NCI-H2171 (cell line): ENCODE measurements around the gene AHNAK.
A peak's percentile ranks its signal among the peaks of the same experiment; 100 is the strongest.
"Not testable (repeated sequence)": the region's sequence is repeated elsewhere in the genome, so short reads cannot be mapped to it uniquely, and the experiment has no call there.

Experiments
- DNase-seq: peaks from one replicate; lab custom pipeline; 2025; lab: John Stamatoyannopoulos, UW

Gene AHNAK

DNA sequence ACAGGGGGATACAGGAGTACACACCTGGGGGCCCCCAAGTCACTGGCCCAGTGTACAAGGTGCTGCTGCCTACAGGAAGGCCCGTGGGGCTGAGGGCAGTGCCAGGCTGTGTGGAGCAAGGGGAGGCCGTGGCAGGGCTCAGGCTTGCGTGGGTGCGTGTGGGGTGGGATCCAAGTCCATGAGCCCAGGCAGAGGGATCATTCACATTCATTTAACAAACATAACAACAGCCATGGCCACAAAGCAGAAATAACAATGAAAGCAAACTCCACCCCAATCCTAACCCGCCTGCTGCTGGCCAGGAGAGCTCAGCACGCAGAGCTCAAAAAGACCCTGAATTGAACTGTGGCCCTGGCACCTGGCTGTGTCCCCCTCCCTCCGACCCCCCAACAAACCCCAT, 144.8 kb downstream of the AHNAK start:
- DNase-seq: no peak

DNA sequence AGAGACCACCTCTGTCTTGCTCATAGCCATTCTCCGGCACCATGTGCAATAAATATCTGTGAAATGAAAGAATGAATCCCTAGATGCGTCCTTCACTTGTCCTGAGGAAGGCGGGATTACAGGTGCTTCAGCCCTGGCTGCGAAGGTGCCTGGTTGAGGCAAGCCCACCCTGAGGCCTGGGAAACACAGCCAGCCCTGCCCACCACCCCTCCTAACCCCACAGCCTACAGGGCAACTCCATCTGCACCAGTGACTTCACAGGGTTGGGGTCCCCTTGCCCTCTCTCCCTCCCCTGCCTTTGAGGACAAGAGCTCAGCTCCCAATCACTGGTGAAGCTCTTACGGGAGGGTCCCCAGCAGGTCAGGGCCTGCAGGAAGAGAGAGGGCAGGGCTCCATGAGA, 145.2 kb downstream of the AHNAK start:
- no peak for DNase-seq

DNA sequence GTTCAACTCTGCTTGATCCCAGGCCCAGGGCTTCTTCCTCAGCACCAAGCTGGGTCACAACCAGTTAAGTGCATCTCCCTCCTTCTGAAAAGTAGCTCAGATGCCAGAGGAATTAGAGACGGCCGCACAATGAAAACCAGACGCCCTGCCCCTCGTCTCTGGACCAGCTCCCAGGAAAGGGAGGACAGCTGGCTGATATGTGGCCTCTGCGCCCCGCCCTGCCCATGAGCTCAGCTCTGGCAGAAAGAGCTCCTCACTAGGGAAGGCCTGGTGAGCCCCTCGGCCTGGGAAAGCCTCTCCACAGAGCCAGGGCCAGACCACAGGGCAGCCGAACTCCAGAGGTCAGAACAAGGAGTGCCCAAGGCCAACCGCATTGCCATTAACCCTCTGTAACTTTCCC, 145.8 kb downstream of the AHNAK start:
- no peak for DNase-seq

DNA sequence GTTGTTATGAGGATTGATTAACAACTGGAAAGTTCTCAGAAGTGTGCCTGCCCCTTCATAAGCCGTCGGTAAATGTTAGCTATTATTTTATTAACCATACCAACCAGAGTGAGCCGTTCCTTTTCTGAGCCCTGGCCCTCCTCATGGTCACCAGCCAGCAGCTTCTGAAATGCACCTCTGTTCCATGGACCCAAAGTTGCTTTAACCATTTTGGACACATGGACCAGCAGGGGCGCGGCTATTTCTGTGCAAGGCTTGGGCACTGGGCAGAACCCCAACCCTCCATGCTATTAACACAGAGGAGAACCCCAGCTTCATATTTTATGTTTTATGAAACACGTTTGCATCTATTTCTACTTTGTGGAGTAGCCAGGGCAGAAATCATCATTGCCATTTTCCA, 146.3 kb downstream of the AHNAK start:
- no peak for DNase-seq

DNA sequence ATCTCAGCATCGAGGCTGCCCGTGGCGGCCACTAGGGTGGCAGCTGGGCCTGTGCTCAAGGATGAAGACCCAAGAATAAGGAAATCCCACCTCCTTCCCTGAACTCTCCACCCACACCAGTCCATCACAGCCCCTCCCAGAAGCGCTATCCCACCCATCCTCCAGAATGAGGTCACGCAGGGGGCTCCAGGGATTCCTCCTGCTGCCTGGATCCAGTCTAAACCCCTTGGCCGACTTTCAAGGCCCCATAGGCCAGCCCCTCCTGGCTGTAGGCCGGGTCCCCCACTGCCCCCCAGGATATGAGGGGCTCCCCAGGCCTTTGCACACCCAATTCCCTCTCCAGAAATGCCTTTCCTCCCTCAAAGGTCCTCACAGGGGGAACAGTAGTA, 146.7 kb downstream of the AHNAK start:
- DNase-seq: no peak

DNA sequence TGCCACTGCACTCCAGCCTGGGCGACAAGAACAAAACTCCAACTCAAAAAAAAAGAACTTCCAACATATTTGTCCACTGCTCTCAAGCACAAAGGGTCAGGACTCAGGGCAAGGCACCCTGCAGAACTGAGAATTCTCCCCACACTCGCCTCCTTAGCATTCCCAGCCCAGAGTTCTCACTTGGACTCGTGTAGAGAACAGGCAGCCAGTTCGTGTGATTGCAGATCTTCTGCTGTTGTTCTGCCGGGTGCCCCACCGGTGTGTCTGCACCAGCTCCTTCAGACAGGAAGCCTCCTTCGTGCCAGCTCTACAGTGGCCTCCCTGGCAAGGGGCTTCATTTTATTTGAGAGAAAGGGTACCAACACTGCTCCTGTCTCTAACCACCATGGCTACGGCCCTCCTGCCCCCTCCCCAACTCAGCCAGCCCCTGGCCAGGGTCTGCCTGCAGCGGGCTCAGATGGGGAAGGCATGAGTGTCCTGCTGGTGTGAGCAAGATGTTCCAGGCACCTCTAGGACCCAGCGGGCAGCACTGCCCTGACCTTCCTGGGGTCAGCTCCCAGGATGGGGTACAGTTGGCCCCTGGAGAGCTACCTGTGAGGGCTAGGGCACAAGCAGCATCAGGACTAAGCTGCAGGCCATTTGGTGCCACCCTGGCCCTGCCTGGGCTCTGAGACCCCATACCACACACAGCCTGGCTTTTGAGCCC, 147.3 kb downstream of the AHNAK start:
- no peak for DNase-seq

DNA sequence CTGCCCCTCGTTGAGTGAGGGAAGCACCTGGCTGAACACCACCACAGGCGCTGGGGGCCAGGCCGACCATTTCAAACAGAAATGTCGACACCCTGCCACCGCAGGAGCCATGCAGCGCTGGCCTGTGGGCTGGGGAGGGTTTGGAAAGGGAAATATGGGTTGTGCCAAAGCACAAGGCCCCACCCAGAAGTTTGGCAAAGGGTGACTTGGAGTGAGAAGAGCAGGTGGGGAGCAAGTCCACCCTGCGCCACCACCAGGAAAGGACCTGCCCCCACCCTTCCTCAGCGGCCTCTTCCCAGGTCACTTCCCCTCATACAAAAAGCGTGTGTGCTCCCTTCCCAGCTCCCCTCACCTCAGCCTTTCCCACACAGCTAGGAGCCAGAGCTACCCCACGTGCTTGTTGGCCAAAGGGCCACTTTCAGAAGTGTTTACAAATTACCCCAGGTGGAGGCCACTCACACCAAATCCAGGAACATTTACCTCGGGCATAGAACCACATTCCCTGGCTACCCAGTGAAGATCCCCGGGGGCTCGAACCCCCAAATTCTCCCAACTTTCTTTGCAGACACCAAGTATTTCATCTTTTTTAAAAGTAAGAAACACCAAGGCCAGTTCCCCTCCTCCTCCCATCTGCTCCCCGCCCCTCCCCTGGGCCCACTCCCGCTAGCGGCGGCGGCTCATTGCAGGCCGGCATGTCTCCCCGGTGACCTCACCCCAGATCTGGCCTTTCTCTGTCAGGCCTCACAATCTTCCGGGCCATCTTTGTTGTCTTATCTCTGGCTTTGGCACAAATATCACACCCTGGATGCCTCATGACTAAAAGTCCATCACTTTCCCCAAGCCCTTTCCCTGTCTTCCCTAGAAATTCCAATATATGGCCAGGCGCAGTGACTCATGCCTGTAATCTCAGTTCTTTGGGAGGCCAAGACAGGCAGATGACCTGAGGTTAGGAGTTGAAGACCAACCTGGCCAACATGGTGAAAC, 148.3 kb downstream of the AHNAK start:
- DNase-seq: no peak

DNA sequence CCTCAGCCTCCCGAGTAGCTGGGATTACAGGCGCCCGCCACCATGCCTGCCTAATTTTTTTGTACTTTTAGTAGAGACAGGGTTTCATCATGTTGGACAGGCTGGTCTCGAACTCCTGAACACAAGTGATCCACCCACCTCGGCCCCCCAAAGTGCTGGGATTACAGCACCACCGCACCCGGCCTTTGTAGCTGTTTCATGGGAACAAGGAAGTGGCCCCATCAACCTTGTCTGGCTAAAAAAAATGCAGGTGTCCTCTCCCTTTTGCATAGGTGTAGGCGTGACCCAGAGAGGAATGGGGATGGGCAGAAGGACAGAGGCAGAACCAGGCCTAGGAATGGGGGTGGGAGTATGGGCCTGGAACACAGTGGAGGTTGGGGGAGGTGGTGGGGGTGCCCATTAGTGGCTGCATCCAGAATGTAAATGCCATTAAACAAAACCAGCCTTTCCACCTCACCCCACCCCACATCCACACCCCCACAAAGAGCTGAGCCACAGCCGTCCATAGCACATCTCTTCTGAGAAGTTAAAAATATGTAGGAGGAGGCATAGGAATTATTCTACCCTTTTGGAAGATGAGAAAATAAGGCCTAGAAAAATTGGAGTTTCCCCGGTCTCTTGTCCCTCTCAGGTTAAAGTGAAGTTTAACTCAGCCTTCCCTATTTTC, 150.6 kb downstream of the AHNAK start:
- DNase-seq: no peak

DNA sequence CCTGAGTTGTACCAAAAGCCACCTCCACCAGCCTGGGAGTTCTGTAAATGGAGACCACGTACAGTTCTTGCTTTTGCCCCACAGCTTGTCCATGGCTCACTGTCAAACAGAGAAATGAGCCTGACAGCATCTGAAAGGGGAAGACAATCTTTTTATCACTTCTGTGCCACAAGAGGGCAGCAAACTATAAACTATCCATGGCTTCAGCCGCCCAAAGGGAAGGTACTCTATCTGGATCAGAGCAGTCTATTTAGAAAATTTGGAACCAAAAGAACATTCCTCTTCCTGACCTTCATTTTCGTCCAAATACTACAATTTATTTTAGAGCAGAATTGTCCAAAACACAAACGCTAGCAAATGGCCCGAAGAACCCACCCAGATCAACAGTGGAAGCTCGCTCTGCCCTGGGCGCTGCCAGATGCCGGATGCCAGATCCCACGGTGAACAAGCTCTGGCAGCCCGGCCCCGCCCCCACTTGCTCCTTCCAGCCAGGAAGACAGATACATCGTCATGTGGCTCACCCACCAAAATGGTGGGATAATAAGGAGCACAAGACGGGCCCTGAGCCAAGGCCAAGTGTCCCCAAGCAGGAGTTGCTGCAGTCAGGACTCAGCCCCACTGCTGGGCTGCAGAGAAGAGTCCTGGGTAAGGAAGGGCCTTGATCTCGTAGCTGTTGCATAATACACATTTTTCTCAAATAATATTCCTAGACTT, 151.6 kb downstream of the AHNAK start:
- peak; percentile 88 for DNase-seq

DNA sequence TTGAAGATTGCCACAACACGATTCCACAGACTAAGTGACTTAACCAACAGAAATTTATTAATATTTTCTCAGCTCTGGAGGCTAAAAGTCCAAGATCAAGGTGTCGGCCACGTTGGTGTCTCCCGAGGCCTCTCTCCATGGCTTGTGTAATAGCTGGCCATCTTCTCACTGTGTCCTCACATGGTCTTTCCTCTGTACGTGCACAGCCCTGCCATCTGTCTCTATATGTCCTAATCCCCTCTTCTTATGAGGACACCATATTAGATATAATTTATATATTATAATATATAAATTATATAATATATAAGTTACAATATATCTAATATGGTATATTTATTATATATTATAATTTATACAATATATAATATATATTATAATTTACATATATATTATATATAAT, 152.9 kb downstream of the AHNAK start:
- DNase-seq: no peak

DNA sequence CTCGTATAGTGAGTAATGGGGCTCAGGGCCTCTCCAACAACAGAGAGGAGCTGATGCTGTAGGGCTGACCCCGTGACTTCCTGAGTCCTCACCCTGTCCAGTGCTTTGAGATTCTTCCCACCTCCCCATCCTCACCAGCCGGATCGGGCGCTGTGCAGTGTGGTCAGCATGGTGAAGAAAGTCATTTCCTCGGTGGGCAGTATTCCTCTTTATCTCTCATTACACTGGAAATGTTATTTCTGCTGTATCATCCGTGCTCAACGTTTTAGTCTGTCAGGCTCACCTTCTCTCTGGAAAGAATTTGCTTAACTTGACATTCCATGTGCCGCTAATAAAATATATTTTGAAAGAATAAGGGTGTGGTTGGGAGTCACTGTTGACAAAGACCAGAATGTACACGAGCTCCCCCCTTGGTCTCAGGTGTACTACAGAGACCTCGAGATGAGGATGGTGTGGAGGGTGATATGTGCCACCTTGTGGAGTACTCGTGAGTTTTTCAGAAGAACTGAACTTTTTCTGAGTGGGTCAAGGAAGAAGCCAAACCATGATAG, 153.5 kb downstream of the AHNAK start:
- DNase-seq: no peak

DNA sequence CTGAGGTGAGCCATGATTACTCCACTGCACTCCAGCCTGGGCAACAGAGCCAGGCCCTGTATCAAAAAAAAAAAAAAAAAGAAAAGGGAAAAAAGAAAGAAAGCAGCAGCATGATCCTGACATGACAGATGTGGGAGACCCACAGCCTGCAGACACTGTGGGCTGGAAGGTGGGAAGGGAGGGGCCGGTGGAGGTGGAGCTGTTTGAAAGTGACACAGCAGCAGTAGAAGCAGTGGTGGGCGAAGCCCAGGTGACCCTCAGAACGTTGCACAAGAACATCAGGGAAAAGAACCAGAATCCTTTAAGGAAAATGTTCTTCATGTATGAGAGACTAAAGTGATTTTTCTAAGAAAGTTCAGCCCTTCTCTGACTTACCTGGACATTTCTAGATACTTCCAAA, 154.1 kb downstream of the AHNAK start:
- DNase-seq: no peak

DNA sequence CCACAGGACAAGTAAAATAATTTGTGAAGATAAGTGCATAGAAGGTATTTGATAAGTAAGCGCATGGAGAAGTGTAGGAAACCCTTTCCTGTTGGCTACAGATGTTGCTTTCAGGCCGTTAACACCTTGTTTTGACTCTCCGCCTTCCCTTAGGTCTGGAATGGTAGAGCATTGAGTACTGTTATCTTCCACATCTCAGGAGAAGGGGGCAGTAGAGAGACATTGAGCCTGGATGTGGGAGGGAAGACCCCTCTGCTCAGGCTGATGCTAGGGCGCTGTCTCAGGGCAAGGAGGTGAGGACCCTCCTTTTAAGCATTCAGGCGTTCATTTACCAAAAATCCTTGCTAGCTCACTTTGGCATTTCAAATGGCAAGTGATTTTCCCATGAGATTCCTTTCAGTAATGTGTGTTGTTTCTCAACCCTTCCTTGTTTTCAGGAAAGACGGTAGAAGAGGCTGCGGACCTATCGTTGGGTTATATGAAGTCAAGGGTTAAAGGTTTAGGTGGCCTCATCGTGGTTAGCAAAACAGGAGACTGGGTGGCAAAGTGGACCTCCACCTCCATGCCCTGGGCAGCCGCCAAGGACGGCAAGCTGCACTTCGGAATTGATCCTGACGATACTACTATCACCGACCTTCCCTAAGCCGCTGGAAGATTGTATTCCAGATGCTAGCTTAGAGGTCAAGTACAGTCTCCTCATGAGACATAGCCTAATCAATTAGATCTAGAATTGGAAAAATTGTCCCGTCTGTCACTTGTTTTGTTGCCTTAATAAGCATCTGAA, 154.8 kb downstream of the AHNAK start:
- no peak for DNase-seq

DNA sequence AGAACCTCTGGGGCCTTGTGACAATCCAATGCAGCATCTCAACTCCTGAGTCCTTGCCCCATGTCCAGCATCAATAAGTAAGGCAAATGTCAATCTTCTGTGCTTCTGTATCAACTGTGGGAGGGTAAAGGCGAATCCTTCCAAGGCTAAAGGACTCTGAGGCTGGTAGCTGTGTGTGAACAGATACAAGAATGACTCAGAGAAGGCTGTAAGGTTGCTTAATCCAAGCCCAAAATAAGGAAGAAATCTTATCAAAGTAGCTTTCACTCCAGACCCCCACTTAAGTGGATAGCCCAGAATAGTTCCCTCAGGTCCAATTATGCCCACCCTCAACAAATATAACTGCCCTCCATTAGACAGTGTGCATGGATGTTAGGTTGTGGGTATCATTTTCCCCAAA, 155.9 kb downstream of the AHNAK start:
- DNase-seq: no peak

DNA sequence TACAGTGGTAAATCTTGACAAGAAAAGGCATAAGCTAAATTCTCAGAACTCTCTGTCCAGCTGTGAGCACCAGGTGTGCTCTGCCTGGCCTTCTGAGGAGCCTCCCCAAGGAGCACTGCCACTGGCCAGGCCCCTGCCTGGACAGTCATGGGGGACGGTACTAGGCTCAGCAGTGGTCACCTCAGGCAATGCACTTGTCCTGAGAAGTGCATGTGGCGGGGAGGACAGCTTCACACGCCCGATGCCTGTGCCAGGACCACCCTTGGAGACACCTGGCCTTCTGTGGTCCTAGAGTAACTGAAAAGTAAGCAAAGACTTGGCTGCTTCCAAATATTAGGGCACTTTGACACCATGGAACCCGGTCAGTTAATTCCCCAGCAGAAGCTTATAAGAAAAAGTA, 156.4 kb downstream of the AHNAK start:
- DNase-seq: no peak

DNA sequence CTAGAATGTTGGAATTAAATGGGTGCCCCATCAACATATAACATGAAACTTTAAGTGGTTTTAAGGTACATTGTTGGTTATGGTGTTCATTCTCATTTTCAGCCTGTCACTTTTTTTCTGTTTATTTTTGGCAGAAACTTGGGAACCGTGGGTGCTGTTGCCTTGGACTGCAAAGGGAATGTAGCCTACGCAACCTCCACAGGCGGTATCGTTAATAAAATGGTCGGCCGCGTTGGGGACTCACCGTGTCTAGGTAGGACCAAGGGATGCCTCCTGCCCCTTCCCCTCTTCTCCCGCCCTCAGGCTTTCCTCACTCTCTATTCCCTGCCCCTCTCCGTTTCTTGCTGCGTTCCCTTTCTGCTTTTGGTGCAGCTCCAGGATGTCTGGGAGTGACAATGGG, 157.6 kb downstream of the AHNAK start:
- no peak for DNase-seq

DNA sequence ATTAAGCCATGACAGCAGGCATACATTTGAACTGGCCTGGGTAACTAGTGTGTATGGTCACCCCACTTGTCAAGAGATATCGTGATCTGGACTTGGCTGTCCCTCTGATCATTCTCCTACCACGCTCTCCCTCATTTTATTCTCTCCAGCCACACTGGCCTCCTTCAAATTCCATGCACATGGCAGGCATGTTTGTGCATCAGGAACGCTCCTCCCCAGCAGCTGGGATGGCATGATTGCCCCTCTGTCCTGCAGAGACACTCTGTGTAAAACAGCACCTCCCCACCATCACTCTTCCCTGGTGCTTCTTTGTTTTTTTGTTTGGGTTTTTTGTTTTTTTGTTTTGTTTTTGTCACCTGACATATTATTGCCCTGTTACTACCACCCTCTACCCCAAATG, 159.2 kb downstream of the AHNAK start:
- no peak for DNase-seq

DNA sequence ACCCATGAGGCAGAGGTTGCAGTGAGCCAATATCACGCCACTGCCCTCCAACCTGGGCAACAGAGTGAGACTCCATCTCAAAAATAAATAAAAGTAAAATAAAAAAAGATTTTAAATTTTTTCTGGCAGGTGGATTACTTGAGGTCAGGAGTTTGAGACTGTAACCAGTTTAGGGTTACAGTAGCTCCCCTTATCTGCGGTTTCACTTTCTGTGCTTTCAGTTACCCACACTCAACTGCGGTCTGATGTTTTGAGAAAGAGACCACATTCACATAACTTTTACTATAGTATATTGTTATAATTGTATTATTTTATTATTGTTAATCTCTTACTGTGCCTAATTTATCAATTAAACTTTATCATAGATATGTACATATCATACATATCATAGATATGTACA, 160.5 kb downstream of the AHNAK start:
- DNase-seq: not testable (repeated sequence)

DNA sequence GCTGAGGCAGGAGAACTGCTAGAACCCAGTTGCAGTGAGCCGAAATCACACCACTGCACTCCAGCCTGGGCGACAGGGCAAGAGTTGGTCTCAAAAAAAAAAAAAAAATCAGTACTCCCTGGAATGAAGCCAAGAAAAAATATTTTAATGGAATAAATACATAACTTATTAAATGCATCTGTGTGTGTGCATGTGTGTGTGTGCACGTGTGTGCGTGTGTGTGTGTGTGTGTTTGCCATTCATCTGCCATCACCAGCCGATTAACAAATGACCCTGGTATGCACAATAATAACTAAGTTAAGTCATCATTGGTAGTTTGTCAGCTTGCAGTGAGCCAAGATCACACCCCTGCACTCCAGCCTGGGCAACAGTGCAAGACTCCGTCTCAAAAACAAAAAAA, 162.8 kb downstream of the AHNAK start:
- no peak for DNase-seq
